NCI-H446 (cell line): ENCODE measurements around the gene ENGASE.

Source experiments
- DNase-seq, 2 experiments: peaks; one replicate each; lab custom pipeline; 2025; lab: John Stamatoyannopoulos, UW

Gene ENGASE

DNA sequence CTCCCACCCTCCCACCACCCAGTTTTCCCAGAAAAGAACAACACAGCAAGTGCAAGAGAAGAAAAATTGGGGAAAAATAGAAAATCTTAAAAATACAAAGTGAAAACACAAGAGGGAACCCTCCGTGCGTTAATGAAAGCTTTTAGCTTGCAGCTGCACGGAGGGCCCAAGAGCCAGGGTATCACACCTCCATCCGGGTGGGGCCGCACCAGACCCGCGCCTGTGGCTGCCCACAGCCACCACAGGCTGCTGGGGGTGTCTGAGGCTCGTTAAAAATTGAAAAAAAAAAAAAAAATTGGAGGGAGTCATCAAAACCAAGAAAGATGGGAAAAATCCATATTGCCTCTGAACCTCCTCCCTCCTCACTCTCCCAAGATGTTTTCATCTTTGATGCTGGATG, 18.6 kb downstream of the ENGASE start:
- DNase-seq, result no peak

DNA sequence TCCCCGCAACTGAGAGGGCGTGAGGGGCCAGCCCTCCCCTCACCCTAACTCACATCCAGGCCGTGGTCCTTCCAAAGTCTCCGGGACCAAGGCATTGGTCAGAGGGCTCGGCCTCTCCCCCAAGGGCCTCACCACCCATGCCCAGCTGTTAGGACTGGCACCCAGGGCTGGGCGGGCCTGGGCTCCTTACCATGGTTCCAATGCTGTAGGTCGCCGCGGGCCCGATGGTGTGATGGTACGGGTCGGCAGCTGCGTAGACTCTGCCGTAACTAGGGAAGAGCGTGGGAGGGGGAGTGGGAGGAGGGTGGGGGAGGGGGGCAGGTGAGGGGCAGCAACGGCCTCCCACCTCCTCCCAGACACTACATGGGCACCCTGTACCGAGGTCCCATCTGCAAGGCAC, 19.6 kb downstream of the ENGASE start:
- DNase-seq, result no peak

DNA sequence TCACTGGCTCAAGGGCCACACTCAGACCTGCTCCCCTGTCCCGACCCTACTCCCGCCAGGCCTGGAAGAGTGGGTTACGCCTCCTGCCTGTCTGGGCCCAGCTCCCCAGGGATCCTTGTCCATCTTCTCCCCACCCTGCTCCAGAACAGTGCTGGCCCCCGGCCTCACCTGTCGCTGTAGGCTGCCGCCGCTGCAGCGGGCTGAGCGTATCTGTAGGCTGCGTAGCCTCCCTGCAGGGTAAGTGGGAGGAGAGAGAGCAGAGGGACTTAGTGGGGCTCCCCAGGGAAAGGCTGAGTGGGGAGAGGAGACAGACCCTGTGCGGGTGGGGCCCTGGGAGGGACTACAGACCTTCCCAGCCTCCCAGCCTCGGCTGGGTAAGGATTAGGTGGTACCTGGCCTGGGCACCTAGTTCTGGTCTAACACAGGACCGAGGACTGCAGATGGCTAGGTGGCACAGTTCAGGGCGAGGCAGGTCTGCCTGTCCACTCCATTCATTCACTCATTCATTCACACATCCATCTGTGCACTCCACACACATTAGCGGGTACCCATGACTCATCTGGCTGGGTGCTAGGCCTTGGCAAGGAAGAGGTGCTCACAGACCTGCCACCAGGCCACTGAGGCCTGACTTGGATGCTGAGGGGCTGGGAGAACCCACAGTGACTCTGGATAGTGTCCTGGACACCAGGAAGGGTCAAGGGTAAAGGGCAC, 20.9 kb downstream of the ENGASE start:
- no peak for DNase-seq

DNA sequence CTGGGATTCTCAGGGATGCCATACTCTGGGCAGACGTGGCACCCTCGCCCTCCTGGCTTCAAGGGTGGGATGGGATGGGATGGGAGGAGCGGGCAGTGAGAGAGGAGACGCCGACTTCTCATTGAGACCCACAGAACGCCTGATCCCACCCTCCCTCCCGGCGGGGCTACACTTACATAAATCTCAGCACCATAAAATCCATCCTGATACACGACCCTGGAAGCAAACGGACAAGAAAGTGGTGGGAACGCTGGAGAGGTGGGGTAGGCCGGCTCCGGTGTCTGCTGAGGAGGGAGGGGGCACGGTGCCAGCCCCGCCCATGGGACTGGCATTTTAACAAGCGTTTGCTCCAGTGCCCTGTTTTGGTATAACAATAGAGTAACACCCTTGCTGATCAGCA, 21.9 kb downstream of the ENGASE start:
- DNase-seq, result no peak

DNA sequence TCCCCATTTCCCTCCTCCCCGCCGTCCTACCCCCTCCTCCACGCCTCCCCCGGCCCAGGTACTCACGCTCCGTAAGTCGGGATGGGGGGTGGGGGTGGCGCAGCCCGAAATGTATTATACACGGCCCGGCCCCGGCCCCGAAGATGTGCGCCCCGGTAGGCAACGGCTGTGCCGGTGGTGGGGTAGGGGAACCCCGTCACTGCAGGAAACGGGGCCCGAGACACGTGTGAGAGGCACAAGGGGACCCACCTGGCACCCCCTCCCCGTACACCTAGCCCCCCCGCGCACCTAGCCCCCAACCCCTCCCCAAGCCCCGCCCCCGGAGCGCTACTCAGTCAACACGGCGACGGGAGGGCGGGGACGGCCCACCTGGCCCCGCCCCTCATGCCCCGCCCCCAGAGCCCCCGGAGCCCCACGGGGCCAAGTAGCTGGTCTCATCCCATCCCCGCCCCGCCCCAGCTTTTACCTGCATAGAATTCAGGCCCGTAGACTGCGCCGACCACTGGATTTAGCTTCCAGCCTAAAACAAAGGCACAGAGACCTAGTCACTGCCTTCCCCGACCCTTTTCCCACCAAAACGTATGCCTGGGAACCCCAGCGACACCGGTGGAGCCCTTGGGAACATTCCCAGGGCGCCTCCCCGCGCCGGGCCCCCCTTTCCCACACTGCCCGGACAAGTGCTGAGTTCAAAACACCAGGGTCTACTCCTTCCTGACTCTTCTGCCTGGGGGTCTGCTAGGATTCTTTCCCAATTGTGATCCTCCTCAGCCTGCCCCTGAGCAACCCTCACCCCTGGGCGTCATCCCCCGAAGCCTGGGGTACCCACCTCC, 22.8 kb downstream of the ENGASE start:
- DNase-seq, result no peak

DNA sequence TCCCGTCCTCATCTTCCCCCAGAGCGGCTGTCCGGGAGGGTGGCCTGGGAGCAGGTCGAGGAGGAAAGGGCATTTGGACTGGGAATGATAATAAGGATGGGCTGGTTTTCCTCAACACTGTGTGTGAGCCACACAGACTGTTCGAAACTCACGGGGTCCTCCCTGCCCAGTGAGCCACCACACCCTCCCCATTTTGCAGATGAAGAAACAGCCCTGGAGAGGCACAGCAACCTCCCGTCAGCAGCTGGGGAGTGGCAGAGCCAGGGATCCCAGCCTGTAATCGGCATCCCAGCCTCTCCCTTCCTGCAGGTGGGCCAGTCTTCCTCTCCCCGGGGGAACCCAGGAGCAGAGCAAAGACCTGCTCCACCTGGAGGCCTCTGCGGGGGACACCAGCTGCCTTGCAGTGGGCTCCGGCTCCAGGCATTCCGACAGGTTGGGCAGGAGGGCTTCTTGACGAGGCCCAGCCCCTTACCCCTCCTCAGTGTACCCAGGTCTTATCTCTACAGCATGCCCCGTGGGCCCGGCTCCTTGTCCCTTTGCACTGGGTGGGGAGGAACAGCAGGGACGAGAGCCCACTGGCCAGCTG, 23.8 kb downstream of the ENGASE start:
- no peak for DNase-seq

DNA sequence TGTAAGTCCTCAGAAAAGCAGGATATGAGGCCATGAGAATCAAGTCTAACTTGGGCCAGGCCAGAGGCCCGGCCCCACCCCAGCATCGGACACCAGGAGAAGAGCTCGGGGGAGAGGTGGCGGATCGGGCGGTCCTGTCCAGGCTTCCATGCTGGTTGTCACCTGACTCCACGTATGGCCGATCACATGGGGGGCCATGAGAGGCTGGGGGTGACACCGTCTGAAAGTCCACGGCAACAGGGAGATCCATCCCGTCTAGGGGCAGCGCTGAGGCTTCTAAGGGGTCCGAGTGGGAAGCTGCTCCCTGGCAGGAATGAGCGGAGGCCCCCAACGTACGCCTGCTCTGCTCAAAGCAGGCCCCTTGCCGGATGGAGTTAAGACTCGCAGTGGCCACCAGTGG, 25.8 kb downstream of the ENGASE start:
- no peak for DNase-seq

DNA sequence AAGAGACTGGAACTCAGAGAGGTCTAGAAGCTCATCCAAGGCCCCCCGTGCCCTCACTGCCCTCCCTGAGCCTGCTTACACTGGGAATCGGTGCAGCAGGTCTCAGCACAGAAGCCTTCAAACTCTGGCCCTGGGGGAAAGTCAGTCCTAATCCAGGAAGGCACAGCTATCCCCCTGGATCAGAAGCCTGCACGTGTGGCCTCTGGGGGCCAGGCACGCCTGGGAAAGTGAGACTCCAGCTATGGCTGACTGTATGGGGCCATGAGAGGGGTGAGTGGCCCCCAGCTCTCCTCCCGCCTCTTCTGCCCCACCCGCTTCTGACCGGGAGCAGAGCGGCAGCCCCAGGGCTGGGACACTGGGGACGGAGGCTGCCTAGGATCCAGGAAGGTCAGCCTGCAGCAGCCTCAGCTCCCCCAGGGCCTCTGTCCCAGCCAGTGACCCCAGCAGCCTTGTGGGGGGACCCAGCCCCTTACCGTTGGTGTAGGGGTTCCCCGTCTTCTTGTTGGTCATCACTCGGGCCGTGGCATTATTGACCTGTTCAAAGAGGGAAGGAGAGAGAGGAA, 26.6 kb downstream of the ENGASE start:
- DNase-seq, result no peak

DNA sequence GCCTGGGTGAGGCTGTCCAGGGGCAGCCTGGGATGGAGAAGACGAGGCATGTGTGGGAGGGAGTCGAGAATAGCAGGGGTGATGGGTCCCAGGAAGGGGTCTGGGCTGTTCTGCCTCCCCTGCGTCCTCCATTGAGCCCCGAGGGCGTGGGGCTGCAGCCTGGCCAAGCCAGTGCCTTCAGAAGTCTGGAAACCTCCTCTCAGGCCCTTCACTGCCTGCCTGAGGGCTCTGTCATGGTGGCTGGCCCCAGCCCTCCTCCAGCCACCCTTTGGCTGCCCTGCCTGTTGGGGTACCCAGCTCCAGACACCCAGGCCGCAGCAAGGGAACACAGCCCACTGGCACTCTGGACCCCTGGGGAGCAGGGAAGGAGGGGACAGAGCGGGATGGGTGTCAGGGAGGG, 27.6 kb downstream of the ENGASE start:
- DNase-seq, result no peak

DNA sequence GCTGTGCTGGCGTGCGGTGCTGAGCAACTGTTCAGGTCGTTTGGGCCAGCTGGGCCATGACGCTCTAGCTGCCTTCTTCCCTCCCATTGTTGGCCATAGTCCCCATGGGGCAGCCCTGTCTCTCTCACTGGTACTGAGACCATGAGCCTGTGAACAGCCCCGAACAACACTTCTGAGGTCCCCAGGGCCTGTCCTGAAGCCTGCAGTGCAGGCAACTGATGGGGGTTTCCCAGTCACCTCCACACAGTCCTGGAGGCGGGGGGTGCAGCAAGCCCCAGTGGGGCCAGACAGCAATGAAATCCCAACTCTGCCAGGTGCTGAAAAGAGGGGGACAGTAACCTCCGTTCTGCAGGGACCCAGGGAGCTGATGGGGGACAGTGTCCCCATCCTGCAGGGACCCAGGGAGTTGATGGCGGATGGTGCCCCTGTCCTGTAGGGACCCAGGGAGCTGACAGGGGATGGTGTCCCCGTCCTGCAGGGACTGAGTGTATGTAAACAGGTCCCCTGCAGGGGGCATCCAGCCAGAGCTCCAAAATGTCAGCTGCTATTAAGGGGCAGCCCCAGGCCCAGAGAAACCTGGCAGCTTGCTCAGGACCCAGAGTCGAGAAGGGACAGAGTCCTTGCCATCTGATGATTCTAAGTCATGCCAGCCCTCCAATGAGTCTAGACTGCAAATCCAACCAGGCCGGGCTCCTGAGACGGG, 30.4 kb downstream of the ENGASE start:
- DNase-seq, result no peak

DNA sequence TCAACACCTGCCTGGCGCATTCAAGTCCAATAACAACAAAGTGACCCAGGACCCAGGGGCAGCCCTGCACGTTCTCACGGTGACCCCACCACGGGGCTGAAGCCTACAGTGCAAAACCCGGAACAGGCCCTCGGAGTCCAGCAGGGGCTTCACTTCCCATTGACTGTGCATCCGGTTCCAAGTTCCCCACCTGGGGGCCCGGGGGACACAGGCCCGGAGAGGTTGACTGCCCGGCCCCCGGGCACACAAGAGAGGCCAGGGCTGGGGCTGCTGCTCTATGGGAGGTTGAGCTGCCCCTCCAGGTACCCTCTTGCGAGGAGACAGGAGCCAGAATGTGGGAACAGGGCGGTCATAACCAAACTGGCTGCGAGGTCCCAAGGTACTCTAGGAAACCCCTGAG, 31.3 kb downstream of the ENGASE start:
- DNase-seq, result no peak

DNA sequence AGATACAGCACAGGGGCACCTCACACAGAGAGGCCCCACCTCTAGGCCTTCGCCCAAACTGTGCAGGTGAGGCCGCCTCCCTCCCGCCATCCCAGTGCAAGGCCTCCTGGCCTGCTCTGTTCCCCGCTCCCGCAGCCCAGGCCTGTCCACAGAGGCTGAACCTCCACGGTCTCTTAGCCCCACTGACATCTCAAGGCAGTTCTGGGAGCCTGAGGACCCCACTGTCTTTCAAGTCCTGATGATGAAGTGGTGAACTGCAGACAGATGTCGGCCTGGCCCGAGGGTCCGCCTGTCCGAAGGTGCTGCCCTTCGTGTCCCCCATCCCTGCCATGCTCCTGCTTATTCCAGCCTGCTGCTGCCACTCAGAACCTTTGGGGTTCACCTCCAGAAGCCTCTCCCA, 32.3 kb downstream of the ENGASE start:
- no peak for DNase-seq

DNA sequence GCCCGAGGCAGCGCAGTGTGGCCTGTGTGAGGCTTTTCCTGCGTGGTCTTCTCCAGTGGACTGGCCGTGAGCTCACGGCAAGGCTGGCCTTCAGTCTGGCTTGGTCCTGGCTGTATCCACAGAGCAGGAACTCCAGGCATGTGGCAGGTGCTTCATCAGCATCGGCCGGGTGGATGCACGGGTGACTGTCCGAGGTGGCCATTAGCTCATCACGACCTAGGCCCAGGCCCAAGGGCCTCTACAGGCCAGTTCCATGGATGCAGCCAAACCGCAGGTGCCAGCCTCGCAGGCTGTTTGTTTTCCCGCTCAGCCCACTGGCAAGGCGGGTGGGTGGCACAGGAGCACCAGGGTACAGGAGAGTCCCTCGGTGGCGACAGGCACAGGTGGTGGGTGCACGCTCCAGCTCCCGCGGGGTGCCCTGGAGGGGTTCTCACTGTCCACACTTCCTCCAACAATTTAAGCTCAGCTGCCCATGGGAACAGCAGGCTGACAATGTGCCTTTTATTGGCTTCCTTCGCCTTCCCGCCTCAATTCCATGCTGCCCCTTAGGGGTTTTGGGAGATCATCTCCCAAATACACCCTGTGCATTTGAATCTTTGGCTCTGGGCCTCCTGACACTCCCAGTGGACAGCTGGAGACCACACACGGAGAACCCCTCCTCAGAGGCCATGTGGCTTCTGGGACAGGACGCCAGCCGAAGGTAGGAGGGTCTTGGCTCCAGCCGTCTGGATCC, 33.0 kb downstream of the ENGASE start:
- DNase-seq, result no peak

DNA sequence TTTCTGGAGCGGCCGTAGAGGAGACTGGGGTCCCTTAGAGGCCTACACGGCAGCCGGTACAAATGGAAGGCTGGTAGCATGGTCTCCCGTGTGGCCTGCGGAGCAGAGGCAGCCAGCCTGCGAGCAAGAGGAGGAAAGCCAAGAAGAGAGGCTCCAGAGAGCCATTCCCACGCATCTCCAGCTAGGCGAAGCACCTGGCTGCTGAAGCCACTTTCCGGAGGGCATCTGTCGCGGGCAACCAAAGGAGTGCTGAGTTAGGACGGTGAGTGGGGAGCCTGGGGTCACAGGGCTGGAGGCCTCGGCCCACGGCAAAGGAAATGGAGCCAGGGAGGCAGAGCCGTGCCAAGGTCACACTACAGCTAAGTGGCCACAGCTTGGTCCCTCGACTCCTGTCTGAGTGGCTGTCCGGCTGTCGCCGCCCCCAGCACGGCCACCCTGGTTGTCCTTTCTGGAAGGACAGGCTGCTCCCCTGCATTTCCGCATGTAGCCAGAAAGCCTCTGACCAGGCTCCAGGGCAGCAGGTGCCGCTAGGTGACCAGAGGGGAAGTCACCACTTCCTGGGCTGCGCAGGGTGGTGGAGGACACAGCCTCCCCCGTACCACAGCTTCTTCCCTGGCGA, 33.7 kb downstream of the ENGASE start:
- no peak for DNase-seq

DNA sequence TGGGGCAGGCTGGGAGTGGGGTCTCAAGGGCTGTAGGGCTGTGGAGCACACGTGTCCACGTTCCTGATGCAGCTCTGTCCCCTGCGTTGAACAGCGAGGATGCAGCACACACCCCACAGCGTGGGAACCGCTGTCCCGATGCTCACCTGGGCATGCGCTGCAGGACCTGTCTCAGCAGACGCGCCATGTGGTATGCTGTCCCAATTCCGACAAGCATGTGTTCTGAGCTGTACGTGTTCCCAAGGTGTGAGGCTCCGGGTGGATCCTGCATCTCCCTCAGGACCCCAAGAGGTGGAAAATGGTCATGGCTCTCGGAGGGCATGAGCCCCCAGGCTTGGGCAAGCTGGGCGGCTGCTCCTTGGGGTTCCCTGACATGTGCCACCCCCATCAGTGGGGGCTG, 34.2 kb downstream of the ENGASE start:
- DNase-seq, result no peak

DNA sequence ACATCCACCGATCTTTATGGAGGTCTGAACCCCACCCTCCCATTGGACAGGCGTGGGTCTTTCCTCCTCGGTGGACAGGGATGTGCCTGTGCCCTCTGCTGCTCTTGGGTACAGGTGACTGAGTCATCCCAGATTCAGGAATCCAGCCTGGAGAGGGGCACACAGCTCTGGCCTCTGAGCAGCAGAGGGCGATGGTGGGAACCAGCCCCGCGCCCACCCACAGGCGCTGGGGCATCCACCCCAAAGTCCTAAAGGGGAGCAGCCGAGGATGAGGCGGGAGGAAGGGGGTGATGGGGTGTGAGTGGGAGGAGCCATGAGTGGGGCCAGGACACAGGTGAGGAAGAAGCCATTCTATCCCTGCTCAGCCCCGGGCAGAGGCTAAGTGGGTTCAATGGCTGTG, 35.0 kb downstream of the ENGASE start:
- DNase-seq, result no peak

DNA sequence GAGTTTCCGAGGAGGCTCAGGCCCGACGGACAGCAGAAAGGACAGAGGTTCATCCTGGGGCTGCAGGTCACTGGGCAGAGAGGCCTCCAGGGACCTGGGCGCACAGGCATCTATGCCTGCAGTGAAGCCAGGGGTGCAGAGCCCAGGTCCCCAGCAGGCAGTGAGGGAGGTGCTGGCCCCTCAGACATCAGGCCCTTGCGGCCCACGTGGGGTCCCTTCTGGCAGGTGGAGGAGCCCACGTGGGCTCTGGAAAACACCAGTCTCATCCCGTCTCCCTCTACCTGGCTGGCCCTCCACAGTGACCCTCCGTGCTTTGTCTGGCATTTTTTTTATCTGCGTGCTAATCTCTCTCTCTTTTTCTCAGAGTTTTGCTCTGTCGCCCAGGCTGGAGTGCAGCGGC, 36.5 kb downstream of the ENGASE start:
- DNase-seq, result no peak

DNA sequence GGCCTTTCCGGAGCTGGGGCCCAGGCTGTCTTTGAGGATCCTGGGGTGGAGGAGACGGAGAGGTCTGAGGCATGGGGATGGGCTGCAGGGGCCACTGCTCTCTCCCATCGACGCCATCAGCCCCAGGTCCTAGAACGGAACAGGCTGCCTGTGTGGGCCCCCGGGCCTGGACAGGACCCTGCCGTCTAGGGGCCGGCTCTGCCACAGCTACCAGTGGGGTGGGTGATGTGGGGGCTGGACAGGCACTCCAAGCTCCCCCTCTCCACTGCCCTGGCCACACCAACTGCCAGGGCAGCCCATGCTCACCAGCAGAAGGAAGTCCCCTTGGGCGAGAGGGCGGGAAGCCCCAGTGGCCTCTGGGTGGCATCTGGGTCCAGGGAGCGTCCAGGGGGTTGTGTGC, 37.8 kb downstream of the ENGASE start:
- no peak for DNase-seq

DNA sequence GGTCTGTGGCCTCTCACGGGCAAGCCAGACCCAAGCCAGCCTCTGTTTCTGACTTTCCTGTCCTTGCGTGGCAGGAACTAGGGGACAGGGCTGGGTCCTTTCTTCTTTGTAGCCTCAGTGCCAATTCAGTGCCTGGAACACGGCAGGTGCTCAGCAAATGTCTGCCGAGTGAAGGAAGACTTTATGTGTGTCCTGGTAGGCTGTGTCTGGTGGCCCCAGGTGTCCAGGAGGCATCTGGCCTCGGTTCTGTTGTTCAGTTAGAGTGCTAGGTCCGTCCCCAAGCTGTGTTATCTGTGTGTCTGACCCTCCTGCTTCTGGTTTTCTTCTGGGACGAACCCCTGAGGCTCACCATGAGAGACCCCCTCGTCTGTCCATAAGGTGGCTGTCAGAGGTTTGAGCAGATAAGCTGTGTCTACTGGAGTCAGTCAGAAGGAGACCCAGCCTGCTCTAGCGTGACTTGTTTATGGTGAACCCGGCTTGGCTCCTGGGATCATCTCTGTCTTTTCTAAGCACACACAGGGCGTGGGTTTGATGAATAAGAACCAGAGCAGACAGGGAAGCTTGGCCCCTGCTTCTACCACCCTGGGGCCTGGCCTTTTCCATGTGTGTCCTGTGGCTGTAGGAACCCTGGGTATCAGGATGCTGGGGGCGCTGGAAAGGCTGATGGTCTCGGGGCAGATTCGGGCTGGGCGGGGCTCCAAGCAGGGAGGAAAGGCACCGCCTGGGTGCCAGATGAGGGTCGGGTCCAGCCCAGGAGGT, 39.3 kb downstream of the ENGASE start:
- DNase-seq, result no peak
